GM19238 (cell line): Measurements from ENCODE around the gene PAX9.
"Not testable (repeated sequence)": the region's sequence is repeated elsewhere in the genome, so short reads cannot be mapped to it uniquely, and the experiment has no call there.

Source experiments
- DNase-seq: peaks from one replicate; pipeline ENCODE4 v3.0.0; 2011; ENCODE audit warnings: low spot score; ENCODE audit not compliant: insufficient read length

Gene PAX9

GRCh38 chr14:36672095-36672494, 10.4 kb downstream of the PAX9 start:
- DNase-seq = no peak

DNA sequence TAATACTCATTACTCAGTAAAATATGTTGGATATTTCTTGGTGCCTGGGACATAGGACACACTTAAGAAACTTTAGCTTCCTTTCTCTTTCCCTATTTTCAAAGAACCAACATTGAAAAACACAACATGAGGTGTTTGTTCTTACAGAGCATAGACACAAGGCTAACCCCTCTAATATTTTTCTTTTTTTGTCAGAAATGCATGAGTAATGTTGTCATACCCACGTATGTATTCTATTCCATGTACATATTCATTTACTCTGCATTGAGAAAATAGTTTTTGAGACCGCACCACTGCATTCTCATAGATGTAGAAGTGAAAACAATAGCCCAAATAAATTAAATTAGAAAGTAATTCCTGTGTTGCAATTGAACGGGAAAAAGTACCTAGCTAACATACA, 13.0 kb downstream of the PAX9 start:
- DNase-seq = no peak

- DNase-seq = no peak
Observed at GRCh38 chr14:36675581-36675980, 13.9 kb downstream of the PAX9 start.

DNA sequence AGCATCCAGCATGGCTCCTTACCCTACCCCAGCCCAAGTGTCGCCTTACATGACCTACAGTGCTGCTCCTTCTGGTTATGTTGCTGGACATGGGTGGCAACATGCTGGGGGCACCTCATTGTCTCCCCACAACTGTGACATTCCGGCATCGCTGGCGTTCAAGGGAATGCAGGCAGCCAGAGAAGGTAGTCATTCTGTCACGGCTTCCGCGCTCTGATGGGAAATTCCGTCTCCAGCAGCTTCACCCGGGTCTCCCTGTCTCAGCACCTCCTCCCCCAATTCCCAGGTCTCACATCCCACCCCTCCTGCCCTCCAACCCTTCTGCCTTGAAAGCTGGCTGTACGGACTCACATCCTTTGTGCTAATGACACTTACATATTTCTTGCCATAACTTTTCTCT, 14.6 kb downstream of the PAX9 start:
- DNase-seq = no peak

GRCh38 chr14:36682338-36682737, 20.7 kb downstream of the PAX9 start:
- DNase-seq = no peak

DNA sequence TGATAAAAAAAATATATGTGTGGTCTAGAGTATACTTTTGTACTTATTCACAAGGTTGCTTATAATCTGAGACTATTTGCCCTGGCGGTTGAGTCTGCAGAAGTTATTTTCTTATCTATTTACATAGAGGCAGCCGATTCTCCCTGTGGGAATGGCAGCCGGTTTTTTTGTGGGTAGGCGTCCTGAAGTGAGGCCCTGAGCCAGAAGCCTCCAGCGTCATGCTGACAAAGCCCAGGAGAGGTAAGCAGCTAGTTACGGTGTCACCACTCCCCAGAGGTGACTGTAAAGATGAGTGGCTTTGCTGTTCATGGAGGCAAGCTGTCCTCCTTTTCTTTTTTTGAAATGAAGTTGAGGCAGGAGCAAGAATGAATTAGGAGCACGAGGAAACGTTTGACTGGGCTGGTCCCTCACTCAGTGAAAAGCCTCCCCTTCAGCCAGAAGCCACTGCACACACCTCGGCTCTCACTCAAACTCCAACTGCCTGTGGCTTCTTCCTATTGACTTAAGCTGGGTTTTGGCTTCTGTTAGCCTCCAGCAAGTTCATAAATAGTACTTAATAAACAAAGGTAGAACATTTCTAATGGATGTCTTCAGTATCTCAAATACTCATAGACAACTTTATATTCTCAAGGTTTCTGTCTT, 21.5 kb downstream of the PAX9 start:
- no peak for DNase-seq

- DNase-seq = no peak
Observed at GRCh38 chr14:36684946-36685345, 23.3 kb downstream of the PAX9 start.

DNA sequence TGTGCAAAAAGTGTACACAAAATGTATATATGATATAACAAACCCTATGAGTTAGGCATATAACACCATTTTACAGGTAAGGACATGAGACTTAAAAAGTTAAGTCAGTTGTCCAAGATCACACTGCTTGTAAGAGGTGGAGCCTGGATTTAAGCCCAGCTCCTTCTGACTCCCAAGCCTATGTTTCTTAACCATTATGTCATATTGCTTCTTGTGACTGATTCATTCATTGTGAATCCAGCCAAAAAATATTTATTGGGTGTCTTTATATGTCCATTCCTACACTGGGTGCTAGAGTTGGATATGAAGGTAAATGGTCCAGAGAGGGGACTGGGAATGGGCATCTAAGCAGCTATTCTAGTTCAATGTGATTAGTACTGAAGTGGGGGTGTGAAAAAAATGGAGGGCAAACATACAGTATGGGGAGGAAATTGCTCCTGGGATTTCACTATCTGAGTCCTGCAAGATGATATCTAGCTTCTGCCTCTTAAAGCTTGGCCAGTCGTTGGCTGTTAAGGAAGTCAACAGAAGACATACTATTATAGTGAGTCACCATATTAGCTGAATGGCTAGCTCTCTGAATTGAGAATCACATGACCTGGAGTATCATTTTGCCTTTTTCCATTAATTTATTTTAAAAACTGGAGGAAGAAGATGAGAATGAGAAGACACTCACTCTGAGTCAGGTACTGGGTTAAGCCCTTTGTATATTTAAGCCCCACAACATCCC, 28.8 kb downstream of the PAX9 start:
- no peak for DNase-seq

GRCh38 chr14:36699420-36699819, 37.8 kb downstream of the PAX9 start:
- not testable (repeated sequence) for DNase-seq

- no peak for DNase-seq
Observed at GRCh38 chr14:36700651-36701050, 39.0 kb downstream of the PAX9 start.

- no peak for DNase-seq
Observed at GRCh38 chr14:36701132-36701531, 39.5 kb downstream of the PAX9 start.

DNA sequence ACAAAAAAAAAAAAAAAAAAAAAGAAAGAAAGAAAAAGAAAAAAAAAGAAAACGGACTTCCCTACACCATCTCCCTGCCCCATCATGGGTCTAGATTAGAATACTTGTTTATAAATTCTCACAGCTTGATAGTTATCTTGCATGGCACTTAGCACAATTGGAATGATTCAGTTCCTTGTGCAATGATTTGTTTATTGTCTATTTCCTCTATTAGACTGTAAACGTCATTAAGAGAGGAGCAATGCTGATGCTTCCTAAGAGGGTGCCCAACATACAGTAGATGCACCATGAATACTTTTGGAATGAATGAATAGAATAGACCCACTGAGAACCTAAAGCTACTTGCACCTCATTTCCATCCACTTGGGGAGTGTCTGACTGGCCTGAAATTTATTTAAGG, 40.8 kb downstream of the PAX9 start:
- DNase-seq = no peak

- DNase-seq = no peak
Observed at GRCh38 chr14:36707570-36707969, 45.9 kb downstream of the PAX9 start.

DNA sequence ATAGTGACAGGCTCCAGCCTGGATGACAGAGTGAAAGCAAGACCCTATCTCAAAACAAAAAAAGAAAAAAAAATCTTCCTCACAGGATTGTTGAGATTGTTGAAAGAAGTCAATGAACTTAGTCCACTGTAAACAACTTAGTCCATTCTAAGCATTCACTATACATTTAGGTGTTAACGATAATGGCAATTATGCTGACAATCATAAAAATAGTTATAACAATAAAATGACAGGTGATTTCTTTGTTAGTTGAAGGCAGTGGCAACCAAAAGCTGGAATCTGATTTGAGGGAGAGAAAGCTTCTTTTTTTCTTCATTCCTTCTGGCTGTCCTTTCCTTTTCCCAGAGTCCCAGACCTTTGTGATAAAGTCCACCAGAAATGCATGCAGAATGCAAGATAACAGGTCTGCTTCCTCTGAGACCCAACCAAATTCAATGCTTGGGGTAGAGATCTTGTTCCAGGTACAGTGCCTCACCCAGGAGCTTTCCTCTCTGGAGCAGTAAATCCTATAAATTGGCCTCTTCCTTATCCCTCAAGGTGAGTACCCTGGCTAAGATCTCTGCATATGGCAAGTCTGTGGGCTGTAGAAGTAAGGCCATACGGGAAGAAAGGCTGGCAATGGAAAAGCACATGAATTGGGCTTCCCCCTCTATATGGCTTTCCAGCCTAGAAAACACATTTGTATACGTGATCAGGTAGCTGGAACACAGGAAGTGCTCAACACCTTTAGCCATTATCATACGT, 52.5 kb downstream of the PAX9 start:
- no peak for DNase-seq

GRCh38 chr14:36716614-36717184, 55.0 kb downstream of the PAX9 start:
- no peak for DNase-seq

DNA sequence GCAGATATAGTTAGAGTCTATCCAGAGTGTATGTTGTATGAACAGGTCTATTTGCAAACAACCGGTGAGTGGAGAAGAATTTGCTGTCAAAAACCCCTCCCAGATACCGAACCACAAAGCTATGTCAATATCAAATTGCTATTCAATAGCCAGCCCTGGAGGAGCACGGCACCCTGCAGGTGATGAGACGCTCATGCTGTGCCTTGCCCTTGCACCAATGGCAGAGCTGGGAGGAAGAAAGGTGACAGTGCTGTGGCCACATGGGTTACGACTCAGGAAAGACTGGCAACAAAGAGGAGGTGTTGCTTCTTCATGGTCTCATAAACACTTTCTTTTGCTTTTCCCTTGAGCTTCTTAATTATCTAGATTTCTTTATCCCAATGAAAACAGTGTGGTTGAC, 55.7 kb downstream of the PAX9 start:
- DNase-seq = no peak

DNA sequence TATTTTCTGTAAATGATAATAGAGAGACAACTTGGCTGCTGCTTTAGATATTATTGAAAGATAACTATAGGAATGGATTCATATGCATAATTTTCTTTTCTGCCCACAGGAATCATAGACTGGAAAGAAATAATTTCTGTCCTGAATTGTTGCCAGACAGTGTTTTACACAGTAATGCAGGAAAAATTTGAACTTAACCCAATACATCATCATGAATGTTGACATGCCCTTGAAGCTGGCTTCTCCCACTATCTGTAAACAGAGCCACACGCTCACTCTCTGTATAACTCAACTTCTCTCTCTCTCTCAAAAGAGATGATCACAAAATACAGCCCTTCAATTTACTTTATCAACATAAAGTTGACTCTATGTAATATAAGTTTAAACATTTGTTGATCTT, 56.6 kb downstream of the PAX9 start:
- DNase-seq = no peak

DNA sequence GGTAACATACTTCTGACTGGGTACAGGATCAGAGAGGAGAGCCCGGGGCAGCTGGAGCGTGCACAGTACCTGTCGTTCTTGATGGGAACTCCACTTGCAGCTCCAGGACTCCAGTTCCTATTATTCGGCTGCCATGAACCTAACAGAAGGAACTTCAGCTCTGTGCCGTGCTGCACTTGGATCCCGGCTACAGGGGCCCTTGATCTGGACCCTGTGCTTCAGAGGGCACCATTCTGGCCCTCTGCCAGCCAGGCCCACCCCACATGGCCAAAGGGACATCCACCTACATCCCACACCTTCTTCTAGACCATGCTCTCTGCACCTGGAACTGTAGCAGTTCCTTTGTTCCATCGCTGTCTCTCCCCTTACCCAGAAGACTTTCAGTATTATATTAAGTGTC, 58.2 kb downstream of the PAX9 start:
- no peak for DNase-seq

DNA sequence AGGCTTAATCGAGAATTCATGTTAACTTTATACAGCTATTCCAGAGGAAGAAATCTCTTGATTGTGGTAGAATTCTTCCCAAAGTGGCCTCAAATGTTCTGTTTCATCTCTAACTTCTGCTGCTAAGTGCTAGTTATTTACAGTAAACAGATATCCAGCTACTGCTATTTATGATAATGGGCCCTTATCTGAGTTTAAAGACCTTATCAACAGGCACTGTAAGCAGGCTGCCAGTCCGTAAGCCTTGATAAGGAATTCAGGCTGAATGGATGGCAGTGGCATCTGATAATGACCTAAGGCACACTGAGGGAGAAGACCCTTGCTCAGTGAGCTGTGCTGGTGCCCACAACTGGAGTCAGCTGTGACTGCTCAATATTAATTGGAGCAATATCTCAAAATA, 59.0 kb downstream of the PAX9 start:
- DNase-seq = no peak

- DNase-seq = no peak
Observed at GRCh38 chr14:36721877-36722276, 60.2 kb downstream of the PAX9 start.

DNA sequence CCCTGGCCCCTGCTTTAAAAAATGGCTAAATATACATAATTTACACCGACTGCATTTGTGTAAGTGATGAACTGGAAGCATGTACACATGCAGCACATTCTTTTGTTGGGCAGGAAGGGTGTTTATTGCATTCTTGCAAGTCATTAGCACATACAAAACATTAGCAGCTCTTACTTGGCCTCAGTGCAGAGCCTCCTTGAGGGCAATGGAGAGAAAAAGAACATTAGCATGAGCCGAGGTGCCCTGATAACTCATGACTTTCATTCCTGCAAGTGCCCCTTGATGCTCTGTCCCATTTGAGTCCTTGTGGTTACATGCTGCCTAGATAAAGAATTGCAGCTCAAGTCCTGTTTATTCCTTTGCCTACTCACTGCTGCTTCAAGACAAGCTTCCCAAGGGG, 61.9 kb downstream of the PAX9 start:
- no peak for DNase-seq

DNA sequence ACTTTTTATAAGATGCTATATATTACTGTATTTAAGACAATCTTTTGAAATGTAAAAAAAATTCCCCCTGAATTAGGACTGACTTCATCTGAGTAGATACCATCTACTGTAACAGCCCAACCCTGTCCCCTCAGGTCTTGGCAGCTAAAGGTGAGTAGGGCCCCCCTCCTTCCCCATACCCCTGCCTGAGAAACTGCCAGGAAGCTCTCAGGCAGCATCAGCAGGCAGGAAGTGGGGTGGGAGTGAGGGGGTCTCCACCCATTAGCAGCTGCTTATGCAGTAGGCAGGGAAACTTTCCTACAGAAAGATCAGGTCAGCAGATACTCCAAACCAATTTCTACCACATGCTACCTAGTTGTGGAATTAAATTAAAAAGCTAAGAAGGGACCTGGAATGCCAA, 62.5 kb downstream of the PAX9 start:
- DNase-seq = no peak
